GM10248 (cell line): Measurements from ENCODE around the gene ACVRL1.

Source experiments
- CTCF ChIA-PET: fragments of 300-600 bp; sonication (Branson Sonifier 250); formaldehyde crosslinking; extraction: SDS; loops from one replicate; lab custom pipeline; 2021; ENCODE audit warnings: antibody characterized with exemption; lab: Yijun Ruan, JAX
- POLR2A ChIA-PET: fragments of 350-650 bp; sonication (Branson Sonifier 250); formaldehyde crosslinking; extraction: SDS; loops from one replicate; lab custom pipeline; 2020; ENCODE audit warnings: antibody characterized with exemption; lab: Yijun Ruan, JAX
- DNase-seq: peaks from one replicate; pipeline ENCODE4 v3.0.0; 2012; ENCODE audit errors: extremely low spot score
- TF ChIP-seq, protein P1 (sequence below): IDR thresholded peaks from 2 replicates; pipeline ENCODE4 v1.5.1; 2012; ENCODE audit warnings: mild to moderate bottlenecking, low read depth; ENCODE audit errors: extremely low read depth, missing control alignments, control extremely low read depth

The ACVRL1 gene

DNA sequence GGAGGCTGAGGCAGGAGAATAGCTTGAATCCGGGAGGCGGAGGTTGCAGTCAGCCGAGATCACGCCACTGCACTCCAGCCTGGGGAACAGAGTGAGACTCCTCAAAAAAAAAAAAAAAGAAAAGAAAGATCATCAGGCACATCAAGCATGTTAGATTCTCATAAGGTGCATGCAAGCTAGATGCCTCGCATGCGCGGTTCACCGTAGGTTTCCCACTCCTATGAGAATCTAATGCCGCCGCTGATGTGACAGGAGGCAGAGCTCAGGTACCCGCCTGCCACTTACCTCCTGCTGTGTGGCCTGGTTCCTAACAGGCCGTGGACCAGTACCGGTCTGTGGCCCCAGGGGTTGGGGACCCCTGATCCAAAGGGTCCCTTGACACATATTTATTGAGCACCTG, 51.2 kb downstream of the ACVRL1 start:
- ChIA-PET CTCF (interaction anchor here (1.2 to 2.1 kb wide), 3 partner anchors 9 to 26 kb away, joined by 4 to 7 read pairs (median 4); no protein-coding TSS in a partner anchor), POLR2A (no interaction called here)
- TF ChIP-seq, protein P1, sequence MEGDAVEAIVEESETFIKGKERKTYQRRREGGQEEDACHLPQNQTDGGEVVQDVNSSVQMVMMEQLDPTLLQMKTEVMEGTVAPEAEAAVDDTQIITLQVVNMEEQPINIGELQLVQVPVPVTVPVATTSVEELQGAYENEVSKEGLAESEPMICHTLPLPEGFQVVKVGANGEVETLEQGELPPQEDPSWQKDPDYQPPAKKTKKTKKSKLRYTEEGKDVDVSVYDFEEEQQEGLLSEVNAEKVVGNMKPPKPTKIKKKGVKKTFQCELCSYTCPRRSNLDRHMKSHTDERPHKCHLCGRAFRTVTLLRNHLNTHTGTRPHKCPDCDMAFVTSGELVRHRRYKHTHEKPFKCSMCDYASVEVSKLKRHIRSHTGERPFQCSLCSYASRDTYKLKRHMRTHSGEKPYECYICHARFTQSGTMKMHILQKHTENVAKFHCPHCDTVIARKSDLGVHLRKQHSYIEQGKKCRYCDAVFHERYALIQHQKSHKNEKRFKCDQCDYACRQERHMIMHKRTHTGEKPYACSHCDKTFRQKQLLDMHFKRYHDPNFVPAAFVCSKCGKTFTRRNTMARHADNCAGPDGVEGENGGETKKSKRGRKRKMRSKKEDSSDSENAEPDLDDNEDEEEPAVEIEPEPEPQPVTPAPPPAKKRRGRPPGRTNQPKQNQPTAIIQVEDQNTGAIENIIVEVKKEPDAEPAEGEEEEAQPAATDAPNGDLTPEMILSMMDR: no peak

DNA sequence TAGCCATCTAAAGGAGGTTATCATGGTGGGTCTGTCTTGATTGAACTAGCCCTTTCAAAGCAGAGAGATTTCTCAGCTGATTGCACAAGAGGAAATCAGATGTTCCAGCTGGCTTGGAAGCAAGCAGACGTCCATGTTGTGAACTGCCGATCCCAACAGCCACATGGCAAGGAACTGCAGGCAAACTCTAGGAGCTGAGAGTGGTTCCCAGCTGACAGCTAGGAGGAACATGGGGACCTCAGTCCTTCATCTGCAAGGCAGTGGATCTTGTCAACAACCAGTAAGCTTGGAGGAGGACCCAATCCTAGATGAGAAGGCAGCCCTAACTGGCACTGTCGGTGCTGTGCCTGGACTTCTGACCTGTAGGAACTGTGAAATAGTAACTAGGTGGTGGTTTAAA, 51.9 kb downstream of the ACVRL1 start:
- POLR2A ChIA-PET: no interaction called here
- CTCF ChIA-PET: interaction anchor here (1.2 to 2.1 kb wide), 3 partner anchors 9 to 25 kb away, joined by 4 to 7 read pairs (median 4); no protein-coding TSS in a partner anchor
- TF ChIP-seq, protein P1: no peak
- no peak for DNase-seq

More for the DNA sequence above, 51.2 kb downstream of the ACVRL1 start:
- DNase-seq: no peak

GRCh38 chr12:51959921-51960320, 52.6 kb downstream of the ACVRL1 start:
- ChIA-PET POLR2A (no interaction called here), CTCF (interaction anchor here (2.1 kb wide), 1 partner anchor 10 kb away, joined by 7 read pairs; no protein-coding TSS in a partner anchor)
- TF ChIP-seq, protein P1: no peak
- no peak for DNase-seq

DNA sequence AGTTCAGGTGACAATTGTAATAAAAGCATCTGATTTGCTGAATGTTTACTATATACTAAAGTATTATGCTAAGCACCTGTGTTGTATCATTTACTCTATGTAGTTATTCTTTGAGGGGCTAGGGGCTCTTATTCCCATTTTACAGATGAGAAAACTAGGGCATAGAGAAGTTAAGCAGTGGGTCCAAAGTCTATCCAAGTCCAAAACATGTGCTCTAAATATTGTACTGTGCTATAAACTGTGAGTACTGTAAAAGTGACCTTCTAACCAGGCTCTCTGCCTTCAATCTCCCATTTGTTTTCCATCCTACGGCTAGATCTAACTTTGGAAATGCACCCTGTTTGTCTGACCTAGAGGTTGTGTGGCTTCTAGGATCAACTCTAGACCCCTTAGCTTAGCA, 53.2 kb downstream of the ACVRL1 start:
- POLR2A ChIA-PET: no interaction called here
- TF ChIP-seq, protein P1: no peak

GRCh38 chr12:51960890-51961289, 53.6 kb downstream of the ACVRL1 start:
- CTCF ChIA-PET: interaction anchor here (1.2 kb wide), 2 partner anchors 18 to 20 kb away, joined by 3 to 4 read pairs; no protein-coding TSS in a partner anchor
- no peak for DNase-seq
- POLR2A ChIA-PET: no interaction called here
- TF ChIP-seq, protein P1: no peak

More for the DNA sequence above, 53.2 kb downstream of the ACVRL1 start:
- CTCF ChIA-PET: interaction anchor here (1.2 kb wide), 1 partner anchor 20 kb away, joined by 3 read pairs; no protein-coding TSS in a partner anchor
- DNase-seq: no peak

GRCh38 chr12:51961834-51962233, 54.5 kb downstream of the ACVRL1 start:
- no peak for DNase-seq
- POLR2A ChIA-PET: no interaction called here
- TF ChIP-seq, protein P1: no peak
- CTCF ChIA-PET: interaction anchor here (0.8 to 1.8 kb wide), 7 partner anchors 9 to 922 kb away, joined by 3 to 6 read pairs (median 4); no protein-coding TSS in a partner anchor
